Myocyte (in vitro differentiated cells): ENCODE data around the gene PTPRQ. TPM values are rescaled to one million over a fixed set of nuclear protein-coding genes. Genes with fewer than 3 reads are reported as not detected.

Experiments
- DNase-seq: peaks from one replicate; pipeline ENCODE4 v3.0.0-alpha.2; 2012; ENCODE audit warnings: low read depth
- total RNA-seq: library from RNA; depleted of rRNA; stranded (reverse); fragments of >200 nt; gene quantifications from 2 replicates; pipeline ENCODE4 v1.2.3, GENCODE V29; 2014

The PTPRQ gene
- total RNA-seq, 1 donor from 2014 or later: 0.72 TPM

GRCh38 chr12:80700327-80700726 is 256.3 kb downstream of the PTPRQ start:
- DNase-seq: peak; percentile 75

- DNase-seq: peak; percentile 78
These were observed 257.4 kb downstream of the PTPRQ start for GRCh38 chr12:80701388-80701787.

GRCh38 chr12:80702889-80703805 is 259.1 kb downstream of the PTPRQ start:
- peak; percentile 91 for DNase-seq

GRCh38 chr12:80704420-80704819 is 260.4 kb downstream of the PTPRQ start:
- DNase-seq: peak; percentile 30

GRCh38 chr12:80707126-80707829 is 263.2 kb downstream of the PTPRQ start, which contains the start of gene MYF6:
Gene MYF6 (plus strand): TSS chr12:80707634. CDS start chr12:80707720, 86 bp downstream.
- DNase-seq: peak; percentile 79

- no peak for DNase-seq
These were observed 263.8 kb downstream of the PTPRQ start for GRCh38 chr12:80707830-80708258.

GRCh38 chr12:80708259-80708974 is 264.4 kb downstream of the PTPRQ start:
- DNase-seq: peak; percentile 78

- DNase-seq: no peak
These were observed 264.9 kb downstream of the PTPRQ start for GRCh38 chr12:80708975-80709328.

- peak; percentile 92 for DNase-seq
These were observed 266.0 kb downstream of the PTPRQ start for GRCh38 chr12:80709811-80710726.

- DNase-seq: peak; percentile 48
These were observed 266.9 kb downstream of the PTPRQ start for GRCh38 chr12:80710727-80711449.

- DNase-seq: peak; percentile 51
These were observed 267.8 kb downstream of the PTPRQ start for GRCh38 chr12:80711866-80712265.

GRCh38 chr12:80712866-80713265 is 268.8 kb downstream of the PTPRQ start:
- peak; percentile 57 for DNase-seq

GRCh38 chr12:80713419-80713818 is 269.4 kb downstream of the PTPRQ start:
- peak; percentile 68 for DNase-seq

- DNase-seq: peak; percentile 86
These were observed 270.0 kb downstream of the PTPRQ start for GRCh38 chr12:80714055-80714454.

GRCh38 chr12:80714846-80715245 is 270.8 kb downstream of the PTPRQ start:
- DNase-seq: peak; percentile 67

- DNase-seq: no peak
These were observed 271.7 kb downstream of the PTPRQ start for GRCh38 chr12:80715713-80716249.

- peak; percentile 87 for DNase-seq
These were observed 272.8 kb downstream of the PTPRQ start, which contains the start of gene MYF5 for GRCh38 chr12:80716696-80717469. Gene MYF5 (plus strand): TSS chr12:80716912. CDS start chr12:80717064, 152 bp downstream.

- peak; percentile 61 for DNase-seq
These were observed 273.8 kb downstream of the PTPRQ start for GRCh38 chr12:80717856-80718255.
